Right forelimb (tissue), 1 donor: ENCODE results near the gene IGF1R.

ENCODE experiments used
- DNase-seq: peaks from one replicate; pipeline ENCODE4 v3.0.0-alpha.2; 2018

The IGF1R gene

DNA sequence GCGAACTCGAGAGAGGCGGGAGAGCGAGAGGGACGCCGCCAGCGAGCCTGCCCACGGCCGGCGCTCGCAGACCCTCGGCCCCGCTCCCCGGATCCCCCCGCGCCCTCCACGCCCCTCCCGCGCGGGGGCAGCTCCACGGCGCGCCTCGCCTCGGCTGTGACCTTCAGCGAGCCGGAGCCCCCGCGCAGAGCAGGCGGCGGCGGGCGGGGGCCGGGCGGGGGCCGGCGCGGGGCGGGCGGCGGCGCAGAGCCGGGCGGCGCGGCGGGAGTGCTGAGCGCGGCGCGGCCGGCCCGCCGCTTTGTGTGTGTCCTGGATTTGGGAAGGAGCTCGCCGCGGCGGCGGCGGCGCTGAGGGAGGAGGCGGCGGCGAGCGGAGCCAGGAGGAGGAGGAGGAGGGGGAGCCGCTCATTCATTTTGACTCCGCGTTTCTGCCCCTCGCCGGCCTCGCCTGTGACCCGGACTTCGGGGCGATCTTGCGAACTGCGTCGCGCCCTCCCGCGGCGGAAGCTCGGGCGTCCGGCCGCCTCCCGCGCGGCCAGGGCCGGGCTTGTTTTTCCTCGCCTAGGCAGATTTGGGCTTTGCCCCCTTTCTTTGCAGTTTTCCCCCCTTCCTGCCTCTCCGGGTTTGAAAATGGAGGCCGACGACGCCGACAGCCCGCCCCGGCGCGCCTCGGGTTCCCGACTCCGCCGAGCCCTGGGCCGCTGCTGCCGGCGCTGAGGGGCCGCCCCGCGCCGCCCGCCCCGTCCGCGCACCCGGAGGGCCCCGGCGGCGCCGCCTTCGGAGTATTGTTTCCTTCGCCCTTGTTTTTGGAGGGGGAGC is 524 bp downstream of the IGF1R start:
- DNase-seq = peak; percentile 80

DNA sequence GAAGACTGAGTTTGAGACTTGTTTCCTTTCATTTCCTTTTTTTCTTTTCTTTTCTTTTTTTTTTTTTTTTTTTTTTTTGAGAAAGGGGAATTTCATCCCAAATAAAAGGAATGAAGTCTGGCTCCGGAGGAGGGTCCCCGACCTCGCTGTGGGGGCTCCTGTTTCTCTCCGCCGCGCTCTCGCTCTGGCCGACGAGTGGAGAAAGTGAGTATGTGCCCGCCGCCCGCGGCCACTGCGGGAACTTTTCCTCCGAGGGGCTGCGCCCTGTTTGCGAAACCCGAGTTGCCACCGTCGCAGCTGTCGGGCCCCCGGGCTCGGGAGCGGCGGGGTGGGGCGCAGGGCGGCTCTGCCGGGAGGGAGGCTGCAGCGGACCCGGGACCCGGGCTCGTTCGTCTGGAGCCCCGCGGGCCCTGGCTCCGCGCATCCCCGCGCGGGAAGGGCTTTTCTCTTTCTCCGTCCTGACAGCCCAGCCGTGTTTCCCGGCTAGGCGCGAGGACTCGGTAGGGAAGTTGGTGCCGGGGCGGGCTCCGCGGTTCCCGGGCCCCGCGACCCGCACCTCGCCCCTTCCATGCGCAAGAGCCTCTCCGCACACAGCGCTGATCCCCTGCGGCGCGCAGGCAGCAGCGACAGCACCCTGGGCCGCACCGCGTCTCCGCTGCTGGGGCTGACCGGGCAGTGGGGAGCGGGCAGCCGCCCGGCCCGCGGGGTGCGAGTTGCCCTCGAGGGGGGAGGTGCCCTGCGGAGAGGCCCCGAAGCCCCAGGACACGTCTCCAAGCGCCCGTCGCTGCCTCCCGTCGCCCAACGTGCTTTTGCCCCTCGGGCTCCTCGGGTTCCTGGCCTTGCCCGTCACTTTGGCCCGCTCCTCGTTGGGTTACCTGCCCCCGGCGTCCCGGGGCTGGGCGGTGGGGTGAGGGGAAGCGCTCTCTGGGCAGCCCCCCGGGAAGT is 1.4 kb downstream of the IGF1R start:
- DNase-seq = peak; percentile 79

DNA sequence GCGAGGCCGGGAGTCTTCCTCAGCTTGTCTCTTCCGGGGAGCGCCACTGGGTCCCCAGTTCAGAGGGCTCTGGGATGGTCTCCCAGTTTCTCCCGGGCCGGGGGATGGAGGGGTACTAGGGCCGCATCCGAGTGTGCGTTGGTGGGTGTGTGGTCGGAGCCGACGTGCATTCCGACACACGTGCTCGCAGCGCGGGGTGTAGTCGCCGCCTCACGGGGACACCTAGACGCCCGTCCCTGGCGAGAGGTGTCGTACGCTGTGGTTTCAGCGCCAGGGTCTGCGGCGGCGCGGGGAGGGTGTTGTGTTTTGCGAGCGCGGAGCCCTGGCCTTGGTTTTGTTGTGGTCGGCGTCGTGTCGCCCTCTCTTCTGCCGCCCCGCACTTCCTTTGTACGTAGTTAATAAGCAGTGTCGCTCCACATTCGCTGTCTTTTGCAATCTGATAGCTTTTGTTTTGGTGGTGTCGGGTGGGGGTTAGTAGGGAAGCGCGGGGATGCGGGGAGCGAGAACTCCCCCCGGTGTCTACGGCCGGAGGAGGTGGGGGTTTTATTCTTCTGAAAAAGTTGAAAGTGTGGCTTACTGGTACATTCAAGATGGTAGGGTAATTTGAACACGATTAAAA is 2.2 kb downstream of the IGF1R start:
- peak; percentile 70 for DNase-seq

DNA sequence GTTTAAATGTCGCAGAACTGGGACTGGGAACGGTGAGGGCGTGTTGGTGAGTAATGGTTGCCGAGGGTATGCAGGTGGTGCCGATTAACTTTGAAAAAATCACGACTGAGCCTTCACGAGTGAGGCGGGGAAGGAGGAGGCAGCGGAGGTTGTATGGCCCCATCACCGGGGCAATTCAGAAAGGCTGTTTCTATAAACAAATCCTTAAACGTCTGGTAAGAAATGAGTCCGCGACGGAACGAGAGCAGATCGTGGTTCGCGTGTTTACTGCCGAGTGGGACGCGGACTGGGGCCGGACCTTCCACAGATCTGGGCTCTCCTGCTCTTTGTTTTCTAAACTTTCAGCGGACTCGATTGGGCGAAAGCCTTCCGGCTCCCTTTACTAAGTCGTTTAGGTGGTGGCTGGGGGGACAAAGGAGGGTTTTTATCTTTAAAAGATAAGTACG is 2.7 kb downstream of the IGF1R start:
- DNase-seq = peak; percentile 55

DNA sequence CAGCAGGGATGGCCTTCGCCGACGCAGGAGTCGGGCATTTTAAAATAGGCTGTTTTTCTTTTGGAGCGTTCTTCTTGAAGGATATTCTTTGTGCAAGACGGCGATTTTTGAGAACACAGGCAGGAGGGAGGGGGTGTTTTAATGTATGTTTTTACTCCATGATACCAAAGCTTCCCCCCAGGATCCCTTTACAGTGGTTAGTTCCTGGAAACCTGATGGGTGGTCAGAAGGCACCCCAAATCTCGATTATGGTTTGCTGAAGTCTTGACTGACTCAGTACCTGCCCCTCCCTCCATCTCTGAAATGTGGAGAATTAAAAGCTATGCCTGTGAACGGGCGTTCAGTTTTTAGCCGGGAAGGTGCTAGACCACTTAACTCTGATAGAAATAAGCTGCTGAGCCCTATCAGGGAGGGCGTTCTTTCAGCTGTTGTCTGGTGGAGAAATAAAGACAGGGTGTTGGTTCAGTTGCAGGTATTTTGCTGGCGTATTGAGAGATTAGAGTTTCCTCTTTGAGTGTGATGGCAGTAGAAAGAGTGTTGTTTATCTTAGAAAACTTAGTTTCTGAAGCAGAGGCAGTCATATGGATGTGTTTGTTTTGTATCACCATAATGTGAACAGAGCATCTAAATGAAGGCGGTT is 3.4 kb downstream of the IGF1R start:
- no peak for DNase-seq

DNA sequence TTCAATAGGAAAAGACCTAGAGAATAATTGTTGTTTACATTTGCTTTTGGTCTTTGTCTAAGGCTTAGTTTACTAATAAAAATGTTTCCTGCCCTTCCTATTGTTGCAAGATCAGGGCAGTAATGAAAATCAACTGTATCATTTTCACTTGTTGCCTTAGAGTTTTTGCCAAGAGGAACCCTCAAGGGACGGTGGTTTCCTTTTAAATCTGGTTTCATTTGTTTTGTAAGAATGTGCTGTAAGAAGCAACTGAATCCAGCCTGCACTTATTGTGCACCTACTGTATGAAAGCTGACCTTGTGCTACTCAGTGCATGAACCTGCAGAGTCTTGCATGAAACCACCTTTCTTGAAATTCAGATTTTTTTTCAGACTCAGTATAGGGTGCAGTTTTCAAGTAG is 5.3 kb downstream of the IGF1R start:
- DNase-seq = no peak

DNA sequence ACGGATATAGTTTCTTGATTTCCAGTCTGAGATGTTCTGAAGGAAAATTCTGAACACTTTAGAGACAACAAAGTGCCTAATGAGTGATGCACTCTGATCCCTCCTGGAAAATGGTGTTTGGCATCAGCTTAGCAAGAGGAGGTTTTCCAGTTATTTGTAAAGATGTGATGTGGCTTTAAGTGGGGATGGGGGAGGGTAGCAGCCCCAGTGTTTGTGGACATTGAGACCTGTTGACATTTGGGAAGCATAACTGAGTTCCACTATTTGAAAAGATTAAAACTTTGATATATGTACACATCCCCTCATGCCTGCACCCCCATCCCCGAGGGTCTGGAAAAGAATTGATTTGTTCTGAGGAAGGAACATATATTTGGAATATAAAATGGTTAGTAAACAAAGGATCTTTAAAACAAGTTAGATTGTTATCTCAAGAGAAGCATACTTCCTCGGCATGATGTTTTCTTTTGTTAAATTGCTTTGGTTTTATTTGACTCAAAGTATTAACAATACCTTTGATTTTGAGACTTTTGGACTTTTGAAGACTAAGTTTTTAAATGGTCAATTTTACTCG is 6.5 kb downstream of the IGF1R start:
- DNase-seq = no peak

DNA sequence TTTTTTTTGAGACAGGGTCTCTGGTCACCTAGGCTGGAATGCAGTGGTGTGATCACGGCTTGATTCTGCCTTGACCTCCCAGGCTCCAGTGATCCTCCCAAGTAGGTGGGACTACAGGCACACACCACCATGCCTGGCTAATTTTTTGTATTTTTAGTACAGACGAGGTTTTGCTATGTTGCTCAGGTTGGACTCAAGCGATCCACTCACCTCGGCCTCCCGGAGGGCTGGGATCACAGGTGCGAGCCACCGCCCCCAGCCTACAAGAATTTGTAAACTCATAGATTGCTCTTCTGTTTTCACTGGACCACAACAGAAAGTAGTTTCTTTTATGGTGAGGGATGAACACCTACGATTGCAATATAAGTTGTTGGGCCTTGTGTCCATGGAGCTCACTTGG is 7.4 kb downstream of the IGF1R start:
- DNase-seq = no peak

DNA sequence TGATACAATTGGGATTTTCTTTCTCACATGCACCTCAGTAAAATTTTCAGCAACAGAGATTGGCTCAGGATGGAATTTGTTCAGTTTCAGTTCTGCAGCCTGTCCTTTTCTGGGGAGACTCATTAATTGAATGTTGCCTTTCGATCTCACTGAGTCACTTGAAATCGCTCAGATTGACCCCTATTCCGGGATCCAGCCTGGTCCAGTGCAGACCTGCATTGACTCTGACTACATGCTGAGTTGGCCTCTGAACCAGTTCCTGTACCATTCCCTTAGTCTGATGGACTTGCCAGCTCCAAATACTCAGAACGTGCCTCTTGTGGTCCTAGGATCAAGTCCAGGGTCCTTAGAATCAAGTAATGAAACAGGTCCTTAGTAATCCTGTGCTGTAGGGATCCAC is 9.4 kb downstream of the IGF1R start:
- no peak for DNase-seq

DNA sequence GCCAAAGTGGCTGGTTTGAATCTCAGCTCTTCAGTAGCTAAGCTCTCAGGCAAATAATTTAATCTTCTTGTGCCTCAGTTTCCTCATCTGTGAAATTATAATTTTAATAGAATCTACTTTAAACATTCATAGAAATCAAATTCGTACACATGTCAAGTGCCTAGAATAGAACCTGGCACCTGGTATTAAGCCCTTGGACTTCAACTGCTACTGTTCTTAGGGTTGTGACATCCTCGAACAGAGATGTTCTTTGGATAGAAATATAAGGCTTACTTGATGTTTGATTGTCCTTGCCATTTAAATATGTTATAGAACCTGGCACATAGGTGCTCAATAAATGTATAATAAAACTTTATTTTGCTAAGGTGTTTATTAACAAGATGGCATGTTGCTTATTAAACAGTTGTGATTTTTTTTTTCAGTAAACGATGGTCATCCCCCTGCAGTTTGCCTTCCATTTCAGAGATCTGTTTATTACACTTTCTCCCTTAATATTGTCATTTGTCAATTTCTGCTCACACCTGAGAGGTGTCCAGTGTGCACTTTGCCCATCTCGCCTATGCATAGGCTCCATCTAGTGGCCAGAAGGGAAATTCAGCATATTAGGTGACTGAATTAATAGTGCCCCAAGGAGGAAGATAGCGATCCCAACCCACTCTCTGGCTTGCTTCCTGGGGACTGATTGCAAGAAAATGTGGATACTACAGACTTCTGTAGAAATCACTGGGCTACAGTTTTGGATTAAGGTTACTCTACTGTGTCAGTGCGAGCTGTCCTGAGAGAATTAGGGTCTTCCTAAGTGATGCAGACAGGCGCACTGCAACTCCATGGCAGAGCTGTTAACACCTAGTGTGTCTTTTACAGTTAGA is 10.7 kb downstream of the IGF1R start:
- DNase-seq = no peak

DNA sequence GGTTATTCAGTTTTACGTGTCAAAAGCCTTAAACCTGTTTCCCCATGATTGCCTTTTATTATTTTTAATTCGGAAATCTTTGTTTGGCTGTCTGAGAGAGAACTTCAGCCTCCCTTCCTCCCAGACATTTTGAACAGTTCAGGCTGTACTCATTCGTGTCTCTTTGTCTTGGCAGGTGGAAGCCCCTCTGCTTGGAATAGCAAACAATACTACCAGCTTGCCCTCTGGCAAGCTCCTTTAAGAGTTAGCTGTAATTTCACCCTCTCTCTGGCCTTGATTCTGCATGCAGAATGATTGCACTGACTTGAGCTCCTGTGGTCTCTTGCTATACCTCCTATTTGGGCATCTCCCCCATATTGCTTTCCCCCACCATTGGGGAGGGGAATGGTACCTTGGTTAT is 11.7 kb downstream of the IGF1R start:
- no peak for DNase-seq

DNA sequence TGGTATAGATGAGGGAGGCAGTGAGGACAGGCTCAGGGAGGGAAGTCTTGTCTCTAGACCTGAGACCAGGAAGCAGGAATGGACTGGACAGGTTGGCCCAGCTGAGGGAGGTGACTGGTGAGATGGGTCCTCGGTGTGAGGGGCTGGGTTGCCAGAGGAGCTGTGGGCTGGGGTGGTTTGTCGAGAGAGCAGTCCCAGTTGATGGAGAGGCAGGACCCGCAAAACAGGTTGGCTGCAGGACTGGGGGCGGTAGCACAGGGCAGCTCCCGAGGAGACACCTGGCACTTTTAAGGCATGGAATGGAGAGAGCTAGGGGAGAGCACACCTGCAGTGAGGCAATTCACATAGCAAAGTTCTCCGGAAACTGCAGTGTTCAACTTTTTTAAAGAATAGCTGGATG is 14.7 kb downstream of the IGF1R start:
- DNase-seq = no peak

DNA sequence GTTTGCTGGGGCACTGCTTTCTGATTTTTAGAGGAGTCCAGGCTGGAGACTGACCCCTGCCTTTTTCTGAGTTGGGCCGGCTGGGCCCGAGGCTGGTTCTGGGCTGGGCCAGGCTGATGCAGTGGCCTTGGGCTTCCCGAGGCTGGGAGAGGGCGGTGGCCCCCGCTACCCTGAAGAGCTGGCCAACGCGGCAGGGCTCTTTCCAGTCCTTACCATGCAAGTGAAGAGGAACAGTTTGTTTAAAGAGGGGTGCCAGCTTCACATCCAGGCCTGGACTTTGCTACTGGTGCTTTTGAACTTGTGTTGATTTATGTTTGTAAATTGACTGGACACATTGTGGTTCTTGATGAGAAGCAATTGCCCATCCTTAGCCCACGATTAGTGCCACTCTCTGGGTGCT is 15.3 kb downstream of the IGF1R start:
- no peak for DNase-seq

DNA sequence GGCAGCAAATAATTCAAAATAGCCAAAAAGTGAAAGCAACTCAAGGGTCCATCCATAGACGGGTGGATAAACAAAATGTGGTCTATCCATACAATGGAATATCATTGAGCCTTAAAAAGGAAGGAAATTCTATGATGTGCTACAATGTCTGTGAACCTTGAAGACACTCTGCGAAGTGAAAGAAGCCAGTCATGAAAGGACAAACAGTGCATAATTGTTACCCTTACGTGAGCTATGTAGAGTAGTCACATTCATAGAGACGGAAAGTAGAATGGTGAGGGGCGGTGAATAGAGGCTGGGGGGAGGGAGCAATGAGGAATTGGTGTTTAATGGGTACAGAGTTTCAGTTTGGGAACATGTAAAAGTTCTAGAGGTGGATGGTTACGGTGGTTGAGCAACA is 18.1 kb downstream of the IGF1R start:
- DNase-seq = no peak

DNA sequence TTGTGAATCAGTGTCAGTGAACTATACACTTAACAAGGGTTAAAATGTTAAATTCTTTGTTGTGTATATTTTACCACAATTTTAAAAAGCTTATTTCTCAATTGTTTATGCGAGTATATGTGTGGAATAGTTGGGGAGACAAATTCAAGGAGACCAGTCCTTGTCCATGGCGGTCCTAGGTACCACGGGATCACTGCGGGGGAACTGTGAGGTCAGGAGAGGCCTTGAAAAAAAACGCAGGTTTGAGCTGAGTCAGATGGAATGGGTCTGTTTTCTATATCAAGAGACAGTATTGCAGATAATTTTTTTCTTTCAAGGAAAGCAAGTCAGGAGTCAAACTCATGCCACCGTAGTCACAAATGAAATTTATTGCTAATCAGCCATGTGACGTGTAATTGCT is 18.5 kb downstream of the IGF1R start:
- DNase-seq = no peak

DNA sequence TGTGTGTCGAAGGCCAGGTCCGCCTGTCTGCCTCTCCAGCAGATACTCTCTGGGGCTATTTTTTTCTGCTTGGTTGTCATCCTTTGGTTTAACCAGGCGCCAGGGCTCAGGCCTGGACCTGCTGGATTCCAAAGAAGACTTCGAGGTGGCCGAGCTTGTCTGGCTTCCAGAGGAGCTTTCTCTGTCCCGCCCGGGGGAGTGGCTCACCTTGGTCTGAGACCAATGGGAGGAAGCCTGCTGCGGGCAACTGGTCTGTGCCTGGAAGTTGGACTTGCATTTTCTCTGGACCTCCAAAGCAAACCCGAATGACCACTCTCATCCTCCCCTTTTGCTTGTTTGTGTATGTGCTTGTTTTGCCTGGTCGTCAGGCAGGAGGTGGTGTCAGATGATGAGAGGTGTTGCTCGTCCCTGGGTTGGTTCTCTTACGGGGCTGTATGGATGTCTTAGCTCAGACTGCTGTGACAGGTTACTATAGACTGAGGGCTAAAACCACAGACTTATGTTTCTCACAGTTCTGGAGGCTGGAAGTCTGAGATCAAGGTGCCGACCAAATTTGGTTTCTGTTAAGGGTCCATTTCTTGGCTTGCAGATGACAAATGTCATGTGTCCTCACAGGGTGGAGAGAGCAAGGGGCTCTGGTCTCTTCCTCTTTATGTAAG is 19.3 kb downstream of the IGF1R start:
- DNase-seq = no peak

DNA sequence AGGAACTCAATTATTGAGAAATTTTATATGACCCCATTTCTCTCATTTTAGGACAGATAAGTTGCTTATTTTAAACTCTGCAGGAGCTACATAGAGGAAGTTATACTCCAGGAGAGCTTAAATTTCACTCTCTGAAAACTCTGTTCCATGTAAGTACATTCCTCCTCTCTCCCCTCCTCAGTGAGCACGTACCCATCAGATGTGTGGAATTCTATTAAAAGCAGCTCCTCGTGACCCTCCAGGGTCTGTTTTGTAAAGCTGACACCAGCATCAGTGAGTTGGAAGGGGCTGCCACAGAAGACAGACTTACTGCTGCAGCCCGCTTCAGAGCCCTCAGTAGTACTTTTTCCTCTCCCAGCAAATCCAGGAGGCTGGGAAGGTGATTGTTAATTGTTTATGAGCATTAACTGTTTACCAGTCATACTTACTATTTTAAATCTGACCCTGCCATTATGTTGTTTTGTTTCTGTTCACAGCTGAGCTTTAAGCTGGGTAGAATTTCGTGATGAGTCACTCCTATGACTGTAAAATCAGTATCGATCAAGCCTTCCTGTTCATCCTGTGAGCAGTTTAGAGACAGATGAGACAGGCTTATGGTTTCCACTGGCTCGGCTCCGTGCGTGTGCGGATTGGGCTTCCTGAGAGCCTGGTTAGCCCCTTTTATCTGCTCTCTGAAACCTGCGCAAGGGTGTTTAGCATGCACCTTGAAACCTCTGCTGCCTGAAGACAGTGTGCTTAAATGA is 20.4 kb downstream of the IGF1R start:
- no peak for DNase-seq

DNA sequence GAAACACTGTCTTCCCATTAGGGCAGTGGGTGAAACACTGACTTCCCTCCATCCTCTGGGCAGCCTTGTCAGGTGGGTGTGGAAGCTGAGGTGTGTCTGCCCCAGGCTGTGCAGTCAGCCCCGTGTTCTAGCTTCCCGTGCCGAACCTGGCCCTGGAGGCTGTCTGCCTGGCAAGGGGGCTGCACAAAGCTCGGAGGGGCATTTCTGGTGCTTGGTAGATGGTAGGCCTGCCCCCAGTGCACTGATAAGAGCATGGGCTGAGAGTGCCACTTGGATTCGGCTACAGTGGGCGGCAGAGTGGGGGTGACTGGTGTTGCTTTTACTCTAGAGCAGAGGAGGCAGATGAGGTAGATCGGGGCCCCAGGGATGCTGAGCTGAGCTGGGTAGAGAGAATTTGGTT is 21.3 kb downstream of the IGF1R start:
- no peak for DNase-seq

DNA sequence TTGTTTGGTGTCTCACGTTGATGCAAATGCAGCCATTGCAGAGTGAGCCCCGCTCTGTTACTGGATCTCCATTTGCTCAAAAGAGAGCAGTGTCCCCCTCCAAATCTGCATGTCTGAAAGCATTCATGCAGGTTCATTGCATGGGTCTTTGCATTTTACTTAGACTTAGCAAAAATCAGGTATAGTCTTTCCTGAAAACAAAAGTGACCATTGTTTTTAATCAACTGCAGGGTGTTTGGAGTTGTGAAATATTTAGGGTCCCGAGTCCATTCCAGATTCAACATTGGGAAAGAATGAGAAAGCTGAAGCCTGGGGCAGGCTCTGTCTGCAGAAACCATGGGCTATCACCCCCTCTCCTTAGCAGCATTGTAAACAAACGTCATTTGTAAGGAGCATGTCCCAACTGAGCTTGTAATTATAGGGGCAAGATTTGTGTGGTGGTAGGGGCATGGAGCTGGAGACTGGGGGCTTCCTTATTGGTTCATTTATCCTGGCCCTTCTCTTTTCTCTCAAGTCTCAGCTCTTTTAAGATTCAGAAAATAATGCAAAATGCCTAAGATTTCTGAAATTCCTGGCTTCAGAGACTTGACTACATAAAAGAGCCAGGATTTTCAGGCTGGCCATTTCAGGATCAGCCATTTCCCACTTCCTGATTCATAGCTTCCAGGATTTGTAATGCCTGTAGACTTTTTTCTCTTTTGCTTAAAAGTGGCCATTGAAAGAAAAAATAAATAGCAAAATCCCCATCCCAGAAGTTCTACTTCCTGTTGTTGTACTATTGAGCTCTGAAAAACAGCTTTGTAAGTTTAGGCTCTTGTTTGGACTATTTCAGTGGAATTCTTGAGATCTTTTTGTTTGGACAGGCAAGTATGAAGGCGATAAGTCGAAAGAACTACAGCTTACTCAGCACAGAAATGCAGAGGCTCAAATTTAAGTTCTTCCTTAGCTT is 23.0 kb downstream of the IGF1R start:
- DNase-seq = no peak
